NT2/D1 (cell line): ENCODE results near the gene TSG101.

Experiments used
- YY1 ChIP-seq: IDR thresholded peaks from 2 replicates; pipeline ENCODE4 v1.6.1; 2011; ENCODE audit not compliant: insufficient read length, insufficient read depth
- ZNF274 ChIP-seq: IDR thresholded peaks from 2 replicates; pipeline ENCODE4 v1.6.1; 2011; ENCODE audit warnings: mild to moderate bottlenecking, low read depth, low read length

- TF ChIP-seq YY1 (no peak), ZNF274 (no peak)
Measured at GRCh38 chr11:18472587-18472986, 54.2 kb downstream of the TSG101 start.
